ENCODE data around the gene UBN1. TPM values are rescaled to one million over a fixed set of nuclear protein-coding genes. Genes with fewer than 3 reads are reported as not detected.
"Not testable (repeated sequence)": the region's sequence is repeated elsewhere in the genome, so short reads cannot be mapped to it uniquely, and the experiment has no call there.

The UBN1 gene
- total RNA-seq, 4 donors from 2014 or later, result 12.3 to 22.7 (median 19.6) TPM

GRCh38 chr16:4894276-4895150, 47.2 kb downstream of the UBN1 start:
- Histone ChIP-seq H3K4me1 (peaks cover 0 to 22% (median 0%) of the 10 kb centered on the region in 3 donors), H3K27ac (no peak overlapping the region), H3K27me3 (no peaks in the 10 kb centered on the region), H3K4me3 (no peak overlapping the region), H3K36me3 (peaks cover 55 to 100% (median 62%) of the 10 kb centered on the region in 3 donors), H3K9me3 (no peaks in the 10 kb centered on the region)
- TF ChIP-seq CTCF (IDR thresholded peaks at IDR 0.05) (no peak), POLR2A (IDR thresholded peaks at IDR 0.05) (no peak)
- DNase-seq, result no peak
- intact Hi-C loops (cut with DNase I), result no loop called here
- 96 to 97% methylated on average over 4 to 5 of the region's 22 CpGs for WGBS, 2 donors

- Histone ChIP-seq H3K27me3 (no peaks in the 10 kb centered on the region), H3K4me1 (peaks cover 0 to 22% (median 0%) of the 10 kb centered on the region in 3 donors), H3K9me3 (no peaks in the 10 kb centered on the region), H3K36me3 (peaks cover 48 to 100% (median 56%) of the 10 kb centered on the region in 3 donors), H3K27ac (no peak overlapping the region), H3K4me3 (no peak overlapping the region)
- TF ChIP-seq CTCF (IDR thresholded peaks at IDR 0.05), result no peak
- no peak for TF ChIP-seq POLR2A (IDR thresholded peaks at IDR 0.05)
- intact Hi-C loops (cut with DNase I), result no loop called here
- DNase-seq, result no peak
- 90% methylated on average over 9 of the region's 13 CpGs; no CpG with 5 or more reads in 1 of the 2 donors for WGBS, 2 donors
Observed at GRCh38 chr16:4895366-4895765, 48.1 kb downstream of the UBN1 start.

GRCh38 chr16:4896761-4897160, 49.5 kb downstream of the UBN1 start:
- WGBS, 2 donors, result 89 to 94% methylated on average over 7 to 9 of the region's 9 CpGs
- peaks cover 0 to 22% (median 0%) of the 10 kb centered on the region in 3 donors for H3K4me1 ChIP-seq
- H3K4me3 ChIP-seq; DNase-seq; H3K9me3 ChIP-seq; H3K27me3 ChIP-seq; H3K27ac ChIP-seq; intact Hi-C loops (cut with DNase I): not testable (repeated sequence)
- peaks cover 47 to 100% (median 48%) of the 10 kb centered on the region in 3 donors for H3K36me3 ChIP-seq

GRCh38 chr16:4897328-4897727, 50.0 kb downstream of the UBN1 start:
- intact Hi-C loops (cut with DNase I), result no loop called here
- WGBS, 2 donors, result 66 to 74% methylated on average over 6 to 7 of the region's 7 CpGs
- H3K9me3 ChIP-seq, result no peaks in the 10 kb centered on the region
- no peak overlapping the region for H3K27ac ChIP-seq
- no peaks in the 10 kb centered on the region for H3K27me3 ChIP-seq
- H3K4me3 ChIP-seq, result no peak overlapping the region
- peaks cover 0 to 19% (median 0%) of the 10 kb centered on the region in 3 donors for H3K4me1 ChIP-seq
- peaks cover 45 to 100% (median 50%) of the 10 kb centered on the region in 3 donors for H3K36me3 ChIP-seq
- no peak for TF ChIP-seq POLR2A (IDR thresholded peaks at IDR 0.05)
- TF ChIP-seq CTCF (IDR thresholded peaks at IDR 0.05), result no peak
- DNase-seq, result no peak

GRCh38 chr16:4898811-4899473, 51.7 kb downstream of the UBN1 start:
- DNase-seq, result no peak
- no peaks in the 10 kb centered on the region for H3K9me3 ChIP-seq
- H3K27ac ChIP-seq, result no peak overlapping the region
- H3K4me1 ChIP-seq, result peaks cover 0 to 7% (median 0%) of the 10 kb centered on the region in 3 donors
- 88% methylated on average over 12 to 20 of the region's 28 CpGs for WGBS, 2 donors
- H3K4me3 ChIP-seq, result no peak overlapping the region
- no peaks in the 10 kb centered on the region for H3K27me3 ChIP-seq
- peaks cover 38 to 100% (median 45%) of the 10 kb centered on the region in 3 donors for H3K36me3 ChIP-seq
- intact Hi-C loops (cut with DNase I), result no loop called here
- TF ChIP-seq POLR2A (IDR thresholded peaks at IDR 0.05), result no peak
- TF ChIP-seq CTCF (IDR thresholded peaks at IDR 0.05), result no peak

Measured in esophagus squamous epithelium (tissue), 5 donors.